Uterus (tissue), 4 donors: ENCODE results near the gene DSN1. TPM values are rescaled to one million over a fixed set of nuclear protein-coding genes. Genes with fewer than 3 reads are reported as not detected.

Experiments used
- DNase-seq, 2 donors: peaks; one replicate each; pipeline ENCODE4 v3.0.0-alpha.2; 2019 to 2020
- H3K27ac ChIP-seq, 2 donors: fragments of 200-600 bp; sonication (generic); 1 replicate in 1 of 2; 2 replicates in 1 of 2; pipeline ENCODE4 v1.5.1; 2016 to 2018
- H3K27me3 ChIP-seq, 2 donors: fragments of 200-600 bp; sonication (generic); one replicate each; pipeline ENCODE4 v1.5.1; 2018 to 2019; ENCODE audit warnings: control low read depth in 1 of 2
- H3K36me3 ChIP-seq, 2 donors: fragments of 200-600 bp; sonication (generic); one replicate each; pipeline ENCODE4 v1.5.1; 2019; ENCODE audit warnings: control low read depth in 1 of 2
- H3K4me1 ChIP-seq, 2 donors: fragments of 200-600 bp; sonication (generic); one replicate each; pipeline ENCODE4 v1.5.1; 2018 to 2019; ENCODE audit warnings: control low read depth in 1 of 2
- H3K4me3 ChIP-seq, 2 donors: fragments of 200-600 bp; sonication (generic); 1 replicate in 1 of 2; 2 replicates in 1 of 2; pipeline ENCODE4 v1.5.1; 2018 to 2019; ENCODE audit warnings: mild to moderate bottlenecking in 1 of 2
- H3K9me3 ChIP-seq, 2 donors: fragments of 200-600 bp; sonication (generic); one replicate each; pipeline ENCODE4 v1.5.1; 2019; ENCODE audit warnings: control low read depth in 1 of 2
- CTCF ChIP-seq, 4 experiments: fragments of 200-600 bp in 2 of 4; fragments of 450-650 bp in 2 of 4; sonication (generic) in 2 of 4; IDR thresholded peaks; one replicate each; pipeline ENCODE4 v1.5.1; 2016 to 2019; ENCODE audit warnings: antibody characterized with exemption in 4 of 4, mild to moderate bottlenecking in 2 of 4, moderate library complexity in 1 of 4
- POLR2A ChIP-seq, 2 donors: fragments of 450-650 bp; IDR thresholded peaks; one replicate each; pipeline ENCODE4 v1.6.1; 2016; ENCODE audit warnings: antibody characterized with exemption in 2 of 2, mild to moderate bottlenecking in 1 of 2, moderate library complexity in 1 of 2
- intact Hi-C: fragments of 100-400 bp; cut with DNase I; formaldehyde crosslinking; loops from one replicate; pipeline ENCODE4 v1.15.1; 2023; ENCODE audit warnings: low total_unique reads
- total RNA-seq, 4 donors: library from RNA; depleted of rRNA in 3 of 4; stranded (reverse); fragments of >200 nt in 3 of 4; gene quantifications; one replicate each; pipeline versions ENCODE4 v1.1.0 to v1.2.4, GENCODE V29; 2014 to 2023
- donor health status: DM: yes; HTN: yes; CAD: no.

Gene DSN1
- total RNA-seq, 4 donors from 2014 or later, result 0.29 to 24.3 (median 3.2) TPM

- no peak overlapping the region for H3K27ac ChIP-seq
- H3K9me3 ChIP-seq, result no peaks in the 10 kb centered on the region
- no peak for TF ChIP-seq POLR2A (IDR thresholded peaks at IDR 0.05)
- TF ChIP-seq CTCF (IDR thresholded peaks at IDR 0.05), result no peak
- no peaks in the 10 kb centered on the region for H3K4me1 ChIP-seq
- DNase-seq, result no peak
- no peaks in the 10 kb centered on the region for H3K27me3 ChIP-seq
- no peak overlapping the region for H3K4me3 ChIP-seq
- intact Hi-C loops, result no loop called here
- no peaks in the 10 kb centered on the region for H3K36me3 ChIP-seq
Observed at GRCh38 chr20:36726168-36726567, 47.4 kb downstream of the DSN1 start.

DNA sequence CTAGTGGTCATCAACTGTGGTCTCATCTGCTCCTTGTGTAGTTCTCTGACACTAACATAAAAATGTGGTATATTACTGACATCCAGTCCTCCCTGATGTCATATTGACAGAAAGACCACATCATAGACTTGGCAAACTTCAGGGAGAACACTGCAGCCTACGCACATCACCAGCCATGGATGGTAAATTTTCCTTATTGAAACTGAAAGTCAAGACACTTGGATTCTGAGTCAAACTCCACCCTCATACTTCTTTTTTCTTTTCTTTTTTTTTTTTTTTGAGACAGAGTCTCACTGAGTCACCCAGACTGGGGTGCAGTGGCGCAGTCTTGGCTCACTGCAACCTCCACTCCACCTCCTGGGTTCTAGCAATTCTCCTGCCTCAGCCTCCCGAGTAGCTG lies 53.1 kb downstream of the DSN1 start:
- H3K4me3 ChIP-seq, result no peak overlapping the region
- H3K4me1 ChIP-seq, result no peaks in the 10 kb centered on the region
- intact Hi-C loops, result no loop called here
- DNase-seq, result no peak
- no peaks in the 10 kb centered on the region for H3K36me3 ChIP-seq
- H3K27me3 ChIP-seq, result no peaks in the 10 kb centered on the region
- no peaks in the 10 kb centered on the region for H3K9me3 ChIP-seq
- H3K27ac ChIP-seq, result no peak overlapping the region
- TF ChIP-seq POLR2A (IDR thresholded peaks at IDR 0.05) (no peak), CTCF (IDR thresholded peaks at IDR 0.05) (no peak)

GRCh38 chr20:36717657-36718056 lies 55.9 kb downstream of the DSN1 start:
- TF ChIP-seq POLR2A (IDR thresholded peaks at IDR 0.05), result no peak
- TF ChIP-seq CTCF (IDR thresholded peaks at IDR 0.05), result peak in 2 of 4 experiments; percentile 8 to 9
- no peaks in the 10 kb centered on the region for H3K4me1 ChIP-seq
- H3K4me3 ChIP-seq, result no peak overlapping the region
- DNase-seq, result no peak
- H3K27ac ChIP-seq, result no peak overlapping the region
- H3K9me3 ChIP-seq, result no peaks in the 10 kb centered on the region
- H3K27me3 ChIP-seq, result no peaks in the 10 kb centered on the region
- H3K36me3 ChIP-seq, result no peaks in the 10 kb centered on the region
- intact Hi-C loops, result no loop called here

DNA sequence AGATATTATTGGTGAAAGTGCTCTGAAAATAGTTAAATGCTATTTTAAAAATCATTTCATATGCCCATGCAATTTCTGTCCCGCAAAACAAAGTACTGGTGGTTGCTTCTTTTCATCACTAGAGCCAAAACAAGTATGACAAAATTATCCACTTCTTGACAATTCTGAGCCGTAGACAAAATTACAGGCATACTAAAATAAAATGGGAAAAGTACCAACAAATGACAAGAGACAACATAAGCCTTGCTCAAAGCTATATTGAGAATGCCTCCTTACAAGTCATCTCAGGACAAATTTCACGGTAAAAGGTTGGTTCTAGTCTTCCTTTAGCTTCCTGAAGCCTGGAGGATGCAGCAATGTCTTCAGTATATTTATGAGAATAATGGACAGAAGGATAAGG lies 56.5 kb downstream of the DSN1 start:
- intact Hi-C loops, result no loop called here
- DNase-seq, result no peak
- TF ChIP-seq POLR2A (IDR thresholded peaks at IDR 0.05), result no peak

GRCh38 chr20:36712775-36713174 lies 60.8 kb downstream of the DSN1 start:
- H3K27ac ChIP-seq, result no peak overlapping the region
- H3K36me3 ChIP-seq, result no peaks in the 10 kb centered on the region
- intact Hi-C loops, result no loop called here
- H3K9me3 ChIP-seq, result no peaks in the 10 kb centered on the region
- H3K4me3 ChIP-seq, result no peak overlapping the region
- no peaks in the 10 kb centered on the region for H3K4me1 ChIP-seq
- TF ChIP-seq POLR2A (IDR thresholded peaks at IDR 0.05) (no peak), CTCF (IDR thresholded peaks at IDR 0.05) (no peak)
- H3K27me3 ChIP-seq, result no peaks in the 10 kb centered on the region
- DNase-seq, result no peak

More for the DNA sequence above, 56.5 kb downstream of the DSN1 start:
- no peaks in the 10 kb centered on the region for H3K9me3 ChIP-seq
- no peaks in the 10 kb centered on the region for H3K27me3 ChIP-seq
- no peak overlapping the region for H3K4me3 ChIP-seq
- no peak overlapping the region for H3K27ac ChIP-seq
- H3K36me3 ChIP-seq, result no peaks in the 10 kb centered on the region
- no peaks in the 10 kb centered on the region for H3K4me1 ChIP-seq

DNA sequence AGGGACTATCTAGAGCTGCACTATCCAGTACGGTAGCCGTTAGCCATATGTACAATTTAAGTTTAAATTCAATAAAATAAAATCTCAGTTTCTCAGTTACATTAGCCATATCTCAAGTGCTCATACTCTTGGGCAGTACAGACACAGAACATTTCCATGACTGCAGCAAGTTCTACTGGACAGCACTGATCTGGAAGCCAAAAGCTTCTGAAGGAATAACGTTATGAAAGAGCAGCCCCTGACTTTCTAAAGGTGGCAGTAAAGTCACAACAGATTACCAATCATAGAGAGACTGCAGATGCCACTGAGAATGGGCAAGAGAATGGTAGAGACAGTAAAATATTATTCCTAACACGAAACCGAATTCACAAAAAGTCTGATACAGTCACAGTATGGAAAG lies 64.4 kb downstream of the DSN1 start:
- intact Hi-C loops, result no loop called here
- no peak overlapping the region for H3K4me3 ChIP-seq
- no peak for DNase-seq
- no peak for TF ChIP-seq CTCF (IDR thresholded peaks at IDR 0.05)
- no peaks in the 10 kb centered on the region for H3K36me3 ChIP-seq
- H3K4me1 ChIP-seq, result no peaks in the 10 kb centered on the region
- H3K27me3 ChIP-seq, result no peaks in the 10 kb centered on the region
- no peaks in the 10 kb centered on the region for H3K9me3 ChIP-seq
- H3K27ac ChIP-seq, result no peak overlapping the region
